ENCODE results near the gene ZFAND3. TPM values are rescaled to one million over a fixed set of nuclear protein-coding genes. Genes with fewer than 3 reads are reported as not detected.

The ZFAND3 gene
- total and polyA plus RNA-seq, 10 donors: 9.3 to 63.7 (median 49.9) TPM

GRCh38 chr6:38155621-38156204 is 336.2 kb downstream of the ZFAND3 start:
- intact Hi-C loops (cut with DNase I; ENCODE audit: low total_unique reads): no loop called here
- H3K4me1 ChIP-seq: peaks cover 0 to 26% (median 8%) of the 10 kb centered on the region in 6 donors
- TF ChIP-seq POLR2A (IDR thresholded peaks at IDR 0.05): no peak
- TF ChIP-seq POLR2AphosphoS5 (IDR thresholded peaks at IDR 0.05): no peak
- no peak for TF ChIP-seq CTCF (IDR thresholded peaks at IDR 0.05 in 8 of 11, conservative IDR thresholded peaks at IDR 0.05 in 3 of 11)
- H3K27ac ChIP-seq: peak overlapping the region in 2 of 8 donors; percentile 36 to 56
- 88 to 96% (median 94%) methylated on average over 6 of the region's 6 CpGs for WGBS, 5 donors
- H3K36me3 ChIP-seq: peaks cover 0 to 55% (median 14%) of the 10 kb centered on the region in 6 donors
- DNase-seq: no peak
- H3K4me3 ChIP-seq: no peak overlapping the region
- H3K9me3 ChIP-seq: no peaks in the 10 kb centered on the region
- H3K27me3 ChIP-seq (replicated peaks in 1 of 7): no peaks in the 10 kb centered on the region

- WGBS, 5 donors: 95 to 98% (median 96%) methylated on average over 10 of the region's 10 CpGs
Observed at GRCh38 chr6:38156818-38157565, 337.5 kb downstream of the ZFAND3 start.

GRCh38 chr6:38157905-38158304 is 338.4 kb downstream of the ZFAND3 start:
- DNase-seq: no peak
- no peak overlapping the region for H3K27ac ChIP-seq
- WGBS, 5 donors: 92 to 98% (median 94%) methylated on average over 11 of the region's 11 CpGs

More at GRCh38 chr6:38156818-38157565, 337.5 kb downstream of the ZFAND3 start:
- Histone ChIP-seq H3K27ac (no peak overlapping the region), H3K27me3 (replicated peaks in 1 of 7) (no peaks in the 10 kb centered on the region), H3K36me3 (peaks cover 0 to 49% (median 13%) of the 10 kb centered on the region in 6 donors), H3K9me3 (no peaks in the 10 kb centered on the region), H3K4me3 (no peak overlapping the region), H3K4me1 (peaks cover 0 to 26% (median 8%) of the 10 kb centered on the region in 6 donors)
- TF ChIP-seq POLR2AphosphoS5 (IDR thresholded peaks at IDR 0.05): peak in 1 of 3 donors; percentile 33
- TF ChIP-seq CTCF (IDR thresholded peaks at IDR 0.05 in 8 of 11, conservative IDR thresholded peaks at IDR 0.05 in 3 of 11): no peak
- no peak for DNase-seq
- intact Hi-C loops (cut with DNase I; ENCODE audit: low total_unique reads): no loop called here

More at GRCh38 chr6:38157905-38158304, 338.4 kb downstream of the ZFAND3 start:
- H3K9me3 ChIP-seq: no peaks in the 10 kb centered on the region
- TF ChIP-seq POLR2A (IDR thresholded peaks at IDR 0.05): no peak
- no peak for TF ChIP-seq CTCF (IDR thresholded peaks at IDR 0.05 in 8 of 11, conservative IDR thresholded peaks at IDR 0.05 in 3 of 11)
- TF ChIP-seq POLR2AphosphoS5 (IDR thresholded peaks at IDR 0.05): peak in 1 of 3 donors; percentile 67
- no peaks in the 10 kb centered on the region for H3K27me3 ChIP-seq (replicated peaks in 1 of 7)
- intact Hi-C loops (cut with DNase I; ENCODE audit: low total_unique reads): no loop called here
- H3K4me3 ChIP-seq: no peak overlapping the region
- peaks cover 0 to 26% (median 8%) of the 10 kb centered on the region in 6 donors for H3K4me1 ChIP-seq
- H3K36me3 ChIP-seq: peaks cover 0 to 40% (median 7%) of the 10 kb centered on the region in 6 donors

Data from spleen (tissue), 11 donors.